Dermis blood vessel endothelial cell (primary cell): ENCODE measurements around the gene TAS2R41. TPM values are rescaled to one million over a fixed set of nuclear protein-coding genes. Genes with fewer than 3 reads are reported as not detected.
"Not testable (repeated sequence)": the region's sequence is repeated elsewhere in the genome, so short reads cannot be mapped to it uniquely, and the experiment has no call there.

ENCODE experiments used
- DNase-seq: peaks from one replicate; pipeline ENCODE4 v3.0.0; 2010
- total RNA-seq: library from RNA; depleted of rRNA; stranded (reverse); fragments of >200 nt; gene quantifications from 2 replicates; pipeline ENCODE4 v1.2.3, GENCODE V29; 2014

The TAS2R41 gene
- total RNA-seq, 1 donor from 2014 or later, result not detected

- peak; percentile 7 for DNase-seq
These were observed 20.5 kb upstream of the TAS2R41 start for GRCh38 chr7:143456992-143457793.

GRCh38 chr7:143458263-143458662 lies 19.4 kb upstream of the TAS2R41 start:
- DNase-seq, result no peak

- DNase-seq, result no peak
These were observed 19.0 kb upstream of the TAS2R41 start for GRCh38 chr7:143458681-143459080.

GRCh38 chr7:143459359-143459758 lies 18.3 kb upstream of the TAS2R41 start:
- DNase-seq, result no peak

- no peak for DNase-seq
These were observed 17.2 kb upstream of the TAS2R41 start for GRCh38 chr7:143460271-143460979.

- no peak for DNase-seq
These were observed 15.6 kb upstream of the TAS2R41 start for GRCh38 chr7:143462045-143462444.

- DNase-seq, result no peak
These were observed 14.1 kb upstream of the TAS2R41 start for GRCh38 chr7:143463556-143463955.

- no peak for DNase-seq
These were observed 13.7 kb upstream of the TAS2R41 start for GRCh38 chr7:143463957-143464356.

GRCh38 chr7:143467724-143468123 lies 9.9 kb upstream of the TAS2R41 start:
- DNase-seq, result no peak

- DNase-seq, result peak; percentile 15
These were observed 5.5 kb upstream of the TAS2R41 start for GRCh38 chr7:143472071-143472689.

- DNase-seq, result no peak
These were observed 1.5 kb downstream of the TAS2R41 start for GRCh38 chr7:143479055-143479766.

- DNase-seq, result no peak
These were observed 2.8 kb downstream of the TAS2R41 start for GRCh38 chr7:143480501-143480900.

- no peak for DNase-seq
These were observed 6.4 kb downstream of the TAS2R41 start for GRCh38 chr7:143484119-143484518.

- DNase-seq, result no peak
These were observed 7.4 kb downstream of the TAS2R41 start for GRCh38 chr7:143485094-143485493.

GRCh38 chr7:143485500-143485899 lies 7.8 kb downstream of the TAS2R41 start:
- no peak for DNase-seq

- DNase-seq, result not testable (repeated sequence)
These were observed 8.6 kb downstream of the TAS2R41 start for GRCh38 chr7:143486266-143486665.

- no peak for DNase-seq
These were observed 9.4 kb downstream of the TAS2R41 start for GRCh38 chr7:143487061-143487460.

GRCh38 chr7:143487566-143487965 lies 9.9 kb downstream of the TAS2R41 start:
- peak; percentile 51 for DNase-seq

GRCh38 chr7:143490717-143491306 lies 13.1 kb downstream of the TAS2R41 start:
- peak; percentile 76 for DNase-seq

- peak; percentile 96 for DNase-seq
These were observed 14.4 kb downstream of the TAS2R41 start for GRCh38 chr7:143492043-143492471.

GRCh38 chr7:143492799-143493739 lies 15.4 kb downstream of the TAS2R41 start:
- peak; percentile 27 for DNase-seq
